ENCODE results near the gene SHISA3. TPM values are rescaled to one million over a fixed set of nuclear protein-coding genes. Genes with fewer than 3 reads are reported as not detected.

SHISA3 gene
- total and polyA plus RNA-seq, 2 experiments from 2014 or later = 0.26 to 0.65 TPM

DNA sequence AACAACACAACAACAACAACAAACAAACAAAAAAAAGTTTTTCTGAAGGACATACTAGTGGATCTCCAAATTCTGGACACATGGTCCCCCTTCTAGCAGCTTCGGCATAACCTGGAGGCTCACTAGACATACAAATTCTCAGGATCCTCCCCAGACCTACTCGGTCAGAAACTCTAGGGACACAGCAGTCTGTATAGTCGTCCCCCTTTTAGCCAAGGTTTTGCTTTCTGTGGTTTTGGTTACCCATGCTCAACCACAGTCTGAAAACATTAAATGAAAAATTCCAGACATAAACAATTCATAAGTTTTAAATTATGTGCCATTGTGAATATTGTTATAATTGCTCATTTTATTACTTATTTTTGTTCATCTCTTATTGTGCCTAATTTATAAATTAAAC lies 45.2 kb upstream of the SHISA3 start:
- Histone ChIP-seq H3K27ac (no peak overlapping the region), H3K79me2 (ENCODE audit: insufficient read depth) (no peaks in the 10 kb centered on the region), H3K9me3 (ENCODE audit: low read depth) (no peaks in the 10 kb centered on the region), H3K9me2 (ENCODE audit: insufficient read depth) (no peaks in the 10 kb centered on the region), H4K20me1 (ENCODE audit: insufficient read depth) (no peaks in the 10 kb centered on the region), H3K9ac (no peak overlapping the region), H3K4me1 (ENCODE audit: insufficient read depth) (no peaks in the 10 kb centered on the region), H2AFZ (no peak overlapping the region), H3F3A (ENCODE audit: insufficient read depth) (no peaks in the 10 kb centered on the region), H3K4me2 (ENCODE audit: unreplicated experiment) (no peak overlapping the region), H3K27me3 (replicated peaks; ENCODE audit: insufficient read depth) (peaks cover 3% of the 10 kb centered on the region; the same call in 1 of the 2 replicates), H3K36me3 (ENCODE audit: low read depth) (no peaks in the 10 kb centered on the region), H3K4me3 (no peak overlapping the region)
- 36 to 42% methylated on average over 3 of the region's 3 CpGs for WGBS, 2 experiments (ENCODE audit: low coverage in 1 of 2, low lambda C conversion rate in 2 of 2, missing lambda C conversion rate in 2 of 2)
- DNase-seq = no peak
- no peak for TF ChIP-seq EZH2 (IDR thresholded peaks at IDR 0.05; ENCODE audit: insufficient read depth, poor library complexity, severe bottlenecking)
- in situ Hi-C loops (cut with MboI) = no loop called here

- Histone ChIP-seq H3K9ac (no peak overlapping the region), H2AFZ (no peak overlapping the region), H3K4me1 (ENCODE audit: insufficient read depth) (no peaks in the 10 kb centered on the region), H3F3A (ENCODE audit: insufficient read depth) (no peaks in the 10 kb centered on the region), H3K36me3 (ENCODE audit: low read depth) (no peaks in the 10 kb centered on the region), H3K9me3 (ENCODE audit: low read depth) (no peaks in the 10 kb centered on the region), H3K4me3 (no peak overlapping the region), H3K27ac (no peak overlapping the region), H3K4me2 (ENCODE audit: unreplicated experiment) (no peak overlapping the region), H3K79me2 (ENCODE audit: insufficient read depth) (no peaks in the 10 kb centered on the region), H4K20me1 (ENCODE audit: insufficient read depth) (no peaks in the 10 kb centered on the region), H3K9me2 (ENCODE audit: insufficient read depth) (no peaks in the 10 kb centered on the region), H3K27me3 (replicated peaks; ENCODE audit: insufficient read depth) (peaks cover 12% of the 10 kb centered on the region; the same call in 1 of the 2 replicates)
- no peak for TF ChIP-seq EZH2 (IDR thresholded peaks at IDR 0.05; ENCODE audit: insufficient read depth, poor library complexity, severe bottlenecking)
- in situ Hi-C loops (cut with MboI) = no loop called here
- WGBS, 2 experiments (ENCODE audit: low coverage in 1 of 2, low lambda C conversion rate in 2 of 2, missing lambda C conversion rate in 2 of 2) = 84 to 87% methylated on average over 5 of the region's 5 CpGs
- no peak for DNase-seq
Observed at GRCh38 chr4:42357325-42357724, 40.0 kb upstream of the SHISA3 start.

GRCh38 chr4:42359711-42360110 lies 37.6 kb upstream of the SHISA3 start:
- Histone ChIP-seq H3K4me3 (peak overlapping the region; percentile 56), H3K9me2 (ENCODE audit: insufficient read depth) (no peaks in the 10 kb centered on the region), H4K20me1 (ENCODE audit: insufficient read depth) (no peaks in the 10 kb centered on the region), H3K9me3 (ENCODE audit: low read depth) (no peaks in the 10 kb centered on the region), H3K27ac (no peak overlapping the region), H3F3A (ENCODE audit: insufficient read depth) (no peaks in the 10 kb centered on the region), H3K79me2 (ENCODE audit: insufficient read depth) (no peaks in the 10 kb centered on the region), H3K4me2 (ENCODE audit: unreplicated experiment) (peak overlapping the region; percentile 69), H3K4me1 (ENCODE audit: insufficient read depth) (no peaks in the 10 kb centered on the region), H3K27me3 (replicated peaks; ENCODE audit: insufficient read depth) (0 out of 2 replicates have a peak, but pooled peaks cover 12% of the 10 kb centered on the region), H3K36me3 (ENCODE audit: low read depth) (no peaks in the 10 kb centered on the region), H2AFZ (no peak overlapping the region), H3K9ac (no peak overlapping the region)
- TF ChIP-seq EZH2 (IDR thresholded peaks at IDR 0.05; ENCODE audit: insufficient read depth, poor library complexity, severe bottlenecking) = no peak
- no peak for TF ChIP-seq EZH2phosphoT487 (IDR thresholded peaks at IDR 0.05; ENCODE audit: insufficient read depth, low read depth)
- in situ Hi-C loops (cut with MboI) = no loop called here
- WGBS, 2 experiments (ENCODE audit: low coverage in 1 of 2, low lambda C conversion rate in 2 of 2, missing lambda C conversion rate in 2 of 2) = 5 to 8% methylated on average over 5 of the region's 5 CpGs
- DNase-seq = peak; percentile 17

DNA sequence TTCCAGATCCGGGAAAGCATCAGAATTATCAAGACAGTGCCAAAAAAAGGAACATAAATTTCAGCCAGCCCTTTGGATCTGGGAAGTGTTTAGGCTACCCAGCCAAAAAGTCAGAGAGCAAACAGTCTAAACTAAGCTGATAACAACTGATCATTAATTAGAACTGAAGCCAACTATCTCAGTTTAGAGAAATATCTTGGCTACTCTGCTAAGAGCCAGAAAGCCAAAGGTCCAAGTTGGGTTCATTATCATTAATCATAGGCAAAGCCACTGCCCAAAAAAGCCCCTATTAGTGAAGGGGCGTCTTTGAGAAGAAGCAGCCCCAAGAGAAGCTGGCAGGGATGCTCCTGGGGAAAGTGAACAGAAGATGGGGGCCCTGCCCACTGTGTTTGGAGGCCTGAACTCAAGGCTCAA lies 37.0 kb upstream of the SHISA3 start:
- TF ChIP-seq EZH2 (IDR thresholded peaks at IDR 0.05; ENCODE audit: insufficient read depth, poor library complexity, severe bottlenecking) (no peak), EZH2phosphoT487 (IDR thresholded peaks at IDR 0.05; ENCODE audit: insufficient read depth, low read depth) (no peak)
- Histone ChIP-seq H3K9ac (no peak overlapping the region), H3K4me2 (ENCODE audit: unreplicated experiment) (no peak overlapping the region), H4K20me1 (ENCODE audit: insufficient read depth) (no peaks in the 10 kb centered on the region), H3K27me3 (replicated peaks; ENCODE audit: insufficient read depth) (0 out of 2 replicates have a peak, but pooled peaks cover 12% of the 10 kb centered on the region), H3K79me2 (ENCODE audit: insufficient read depth) (no peaks in the 10 kb centered on the region), H3K36me3 (ENCODE audit: low read depth) (no peaks in the 10 kb centered on the region), H3K9me2 (ENCODE audit: insufficient read depth) (no peaks in the 10 kb centered on the region), H3K9me3 (ENCODE audit: low read depth) (no peaks in the 10 kb centered on the region), H3K4me3 (no peak overlapping the region), H3K27ac (no peak overlapping the region), H3K4me1 (ENCODE audit: insufficient read depth) (no peaks in the 10 kb centered on the region), H2AFZ (no peak overlapping the region), H3F3A (ENCODE audit: insufficient read depth) (no peaks in the 10 kb centered on the region)
- no peak for DNase-seq
- in situ Hi-C loops (cut with MboI) = no loop called here
- 8 to 14% methylated on average over 2 of the region's 2 CpGs for WGBS, 2 experiments (ENCODE audit: low coverage in 1 of 2, low lambda C conversion rate in 2 of 2, missing lambda C conversion rate in 2 of 2)

DNA sequence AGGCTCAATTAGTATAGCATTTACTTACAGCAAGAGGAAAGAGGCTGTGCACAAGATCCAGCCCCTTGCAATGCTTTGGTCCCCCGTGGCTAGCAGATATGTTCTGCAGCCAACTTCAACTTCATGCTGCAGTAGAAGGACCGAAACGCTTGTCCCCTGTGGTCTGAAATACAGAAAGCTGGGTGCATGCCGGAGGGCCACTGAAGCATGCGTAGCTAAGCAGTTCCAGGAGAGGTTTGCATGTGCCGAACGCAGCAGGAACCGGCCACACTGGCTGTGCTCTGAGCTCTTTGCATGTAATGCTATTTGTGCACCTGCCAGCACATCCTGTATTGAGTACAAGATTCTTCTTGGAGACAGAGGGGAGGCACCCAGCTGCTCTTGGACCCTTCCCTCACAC lies 35.8 kb upstream of the SHISA3 start:
- no peaks in the 10 kb centered on the region for H4K20me1 ChIP-seq (ENCODE audit: insufficient read depth)
- no peaks in the 10 kb centered on the region for H3K36me3 ChIP-seq (ENCODE audit: low read depth)
- no peak overlapping the region for H3K4me2 ChIP-seq (ENCODE audit: unreplicated experiment)
- in situ Hi-C loops (cut with MboI) = no loop called here
- no peaks in the 10 kb centered on the region for H3F3A ChIP-seq (ENCODE audit: insufficient read depth)
- H3K9me2 ChIP-seq (ENCODE audit: insufficient read depth) = no peaks in the 10 kb centered on the region
- no peak overlapping the region for H3K27ac ChIP-seq
- H2AFZ ChIP-seq = no peak overlapping the region
- no peaks in the 10 kb centered on the region for H3K79me2 ChIP-seq (ENCODE audit: insufficient read depth)
- H3K9me3 ChIP-seq (ENCODE audit: low read depth) = no peaks in the 10 kb centered on the region
- 62 to 67% methylated on average over 8 of the region's 8 CpGs for WGBS, 2 experiments (ENCODE audit: low coverage in 1 of 2, low lambda C conversion rate in 2 of 2, missing lambda C conversion rate in 2 of 2)
- H3K4me3 ChIP-seq = no peak overlapping the region
- 0 out of 2 replicates have a peak, but pooled peaks cover 9% of the 10 kb centered on the region for H3K27me3 ChIP-seq (replicated peaks; ENCODE audit: insufficient read depth)
- H3K9ac ChIP-seq = no peak overlapping the region
- H3K4me1 ChIP-seq (ENCODE audit: insufficient read depth) = no peaks in the 10 kb centered on the region
- no peak for TF ChIP-seq EZH2phosphoT487 (IDR thresholded peaks at IDR 0.05; ENCODE audit: insufficient read depth, low read depth)
- no peak for TF ChIP-seq EZH2 (IDR thresholded peaks at IDR 0.05; ENCODE audit: insufficient read depth, poor library complexity, severe bottlenecking)
- DNase-seq = no peak
